H1 (cell line): ENCODE data around the gene PLXNB3. TPM values are rescaled to one million over a fixed set of nuclear protein-coding genes. Genes with fewer than 3 reads are reported as not detected.

Experiments
- POU5F1 ChIP-seq: IDR thresholded peaks from 2 replicates; pipeline ENCODE4 v1.6.1; 2011; ENCODE audit warnings: low read depth, mild to moderate bottlenecking, low read length, moderate library complexity
- RBBP5 ChIP-seq: IDR thresholded peaks from 2 replicates; pipeline ENCODE4 v1.7.1; 2012; ENCODE audit warnings: low read depth, mild to moderate bottlenecking, inconsistent platforms, low read length, moderate library complexity, borderline replicate concordance
- SAP30 ChIP-seq: fragments of 300-600 bp; sonication (generic); IDR thresholded peaks from 2 replicates; pipeline ENCODE4 v1.7.1; 2012; ENCODE audit warnings: low read length, moderate library complexity, mild to moderate bottlenecking, inconsistent platforms; ENCODE audit not compliant: insufficient read depth, insufficient replicate concordance
- polyA plus RNA-seq, 7 experiments: library from polyadenylated mRNA; depleted of rRNA in 3 of 7; stranded (reverse) in 5 of 7; unstranded in 2 of 7; fragments of >200 nt in 5 of 7; fragments of 200-250 nt in 2 of 7; gene quantifications; 1 replicate in 5 of 7; 2 replicates in 1 of 7; 4 replicates in 1 of 7; pipeline versions ENCODE4 v1.2.1 to v1.2.3, GENCODE V29; 2011 to 2013; ENCODE audit warnings: missing spikeins in 2 of 7, mixed read lengths in 2 of 7
- total RNA-seq: library from RNA; stranded (reverse); fragmentation: NEBNext Ultra II Directional; extraction: Animal tissue kit (Norgen Biotek cat#: 25700); gene quantifications from 2 replicates; pipeline ENCODE4 v1.2.1, GENCODE V29; 2021

PLXNB3 gene
- total and polyA plus RNA-seq, 2 of the 8 experiments (the other 6 are each of a cell fraction or from before 2014, with no cell fraction given) = 1.2 to 2.7 TPM

DNA sequence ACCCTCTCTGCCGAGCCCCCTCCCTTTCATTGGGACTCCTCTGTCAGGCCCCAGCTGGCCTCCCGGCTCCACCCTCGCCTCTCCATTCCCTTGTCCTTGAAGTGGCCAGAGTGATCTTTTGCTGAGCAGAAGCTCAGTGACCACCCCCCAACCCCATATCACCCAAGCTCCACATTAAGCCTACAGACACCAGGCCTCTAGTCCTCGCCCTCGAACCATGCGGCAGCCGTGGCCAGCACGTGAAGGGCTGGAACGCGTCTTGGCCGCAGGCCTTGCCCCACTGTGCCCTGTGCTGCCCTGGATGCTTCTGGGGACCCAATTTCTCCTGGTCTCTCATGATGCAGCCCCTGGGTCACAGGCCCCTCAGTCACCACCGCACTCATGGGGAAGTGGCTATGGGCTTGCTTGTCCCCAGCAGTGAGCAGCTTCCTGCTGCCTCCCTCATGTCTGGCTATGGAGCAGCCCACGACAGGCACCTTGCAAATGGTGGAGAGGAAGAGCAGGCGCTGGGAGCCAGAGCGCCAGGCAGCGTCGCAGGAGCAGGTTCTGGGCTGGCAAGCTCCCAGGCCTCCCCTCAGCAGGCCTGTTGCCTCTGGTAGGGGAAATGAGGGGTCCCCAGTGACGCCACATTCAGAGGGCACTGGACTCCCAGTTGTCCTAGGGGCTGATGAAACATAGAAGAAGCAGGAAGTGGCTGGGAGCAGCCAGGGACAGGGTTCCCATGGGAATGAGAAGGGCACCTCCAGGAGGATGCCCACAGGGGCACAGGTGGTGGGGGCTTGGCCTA, 16.0 kb downstream of the PLXNB3 start (continued):
- TF ChIP-seq RBBP5 (no peak), SAP30 (no peak), POU5F1 (no peak)
